NCI-H1092 treated with DMSO at 0.1 percent for 48 hours (cell line): ENCODE data around the gene CCDC88C.
"Not testable (repeated sequence)": the region's sequence is repeated elsewhere in the genome, so short reads cannot be mapped to it uniquely, and the experiment has no call there.

ENCODE experiments used
- DNase-seq: peaks from one replicate; lab custom pipeline; 2025; lab: John Stamatoyannopoulos, UW

Gene CCDC88C

GRCh38 chr14:91271639-91272038, 146.0 kb downstream of the CCDC88C start:
- no peak for DNase-seq

- DNase-seq, result no peak
Observed at GRCh38 chr14:91270619-91271018, 147.0 kb downstream of the CCDC88C start.

DNA sequence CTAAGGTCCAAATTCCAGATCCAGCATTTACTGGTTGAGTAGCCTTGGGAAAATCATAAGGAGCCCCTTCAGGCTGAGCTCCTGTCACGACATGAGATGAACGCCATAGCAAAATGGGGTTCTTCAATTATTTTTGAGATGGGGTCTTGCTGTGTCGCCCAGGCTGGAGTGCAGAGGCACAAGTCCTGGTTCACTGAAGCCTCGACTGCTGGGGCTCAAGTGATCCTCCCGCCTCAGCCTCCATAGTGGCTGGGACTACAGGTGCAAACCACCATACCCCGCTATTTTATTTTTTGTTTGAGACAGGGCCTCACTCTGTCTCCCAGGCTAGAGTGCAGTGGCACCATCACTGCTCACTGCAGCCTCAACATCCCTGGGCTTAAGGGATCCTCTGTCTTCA, 147.4 kb downstream of the CCDC88C start:
- DNase-seq, result no peak

GRCh38 chr14:91269076-91269991, 148.3 kb downstream of the CCDC88C start:
- no peak for DNase-seq

GRCh38 chr14:91267965-91268437, 149.6 kb downstream of the CCDC88C start:
- no peak for DNase-seq

GRCh38 chr14:91266276-91266675, 151.3 kb downstream of the CCDC88C start:
- not testable (repeated sequence) for DNase-seq

GRCh38 chr14:91265404-91265803, 152.2 kb downstream of the CCDC88C start:
- no peak for DNase-seq

DNA sequence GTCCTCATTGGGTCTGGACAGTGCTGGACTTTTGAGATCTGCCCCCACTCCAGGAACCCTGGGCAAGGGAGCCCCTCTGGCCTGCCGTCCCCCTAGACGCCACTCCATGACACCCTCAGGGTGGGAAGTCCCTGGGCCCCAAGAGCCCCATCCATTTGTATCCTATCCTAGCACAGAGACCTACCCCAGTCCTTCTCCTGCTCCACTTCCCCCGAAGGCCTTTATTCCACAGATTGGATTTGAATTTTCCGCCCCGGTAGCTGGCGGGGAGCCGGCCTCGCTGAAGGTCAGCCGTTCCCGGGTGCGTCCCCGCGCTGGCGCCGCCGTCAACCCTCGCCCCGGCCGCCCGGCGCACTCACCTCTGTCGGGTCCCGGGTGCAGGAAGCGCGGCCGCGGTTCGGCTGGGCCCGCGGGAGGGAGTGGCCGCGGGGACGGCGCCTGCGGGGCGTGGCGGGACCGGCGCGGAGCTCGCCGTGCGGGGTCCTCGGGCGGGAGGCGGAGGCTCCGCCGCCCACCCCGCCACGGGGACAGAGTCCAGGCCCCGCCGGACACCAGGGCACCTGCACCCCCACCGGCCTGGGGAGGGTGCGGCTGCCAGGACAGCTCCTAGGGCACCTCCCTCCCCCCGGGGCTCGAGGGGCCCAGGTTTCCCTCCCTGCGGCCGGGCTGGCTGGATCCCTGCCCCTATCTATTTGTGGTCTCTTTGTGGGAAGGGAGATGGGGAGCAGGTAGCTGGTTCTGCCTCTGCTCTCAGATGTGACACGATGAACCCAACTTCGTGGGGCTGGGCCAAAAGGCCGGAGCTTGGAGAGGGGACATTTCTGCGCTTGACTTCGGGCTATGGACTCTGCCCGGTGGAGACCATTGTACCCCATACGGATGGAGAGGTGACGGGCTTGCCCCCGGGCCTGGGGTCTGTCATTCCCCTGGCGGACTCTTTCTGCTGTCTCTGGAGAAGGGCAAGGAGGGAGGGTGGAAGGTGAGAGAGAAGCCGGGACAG, 153.2 kb downstream of the CCDC88C start:
- peak; percentile 20 for DNase-seq

GRCh38 chr14:91263329-91263728, 154.3 kb downstream of the CCDC88C start:
- DNase-seq, result no peak

- DNase-seq, result no peak
Observed at GRCh38 chr14:91261986-91262549, 155.6 kb downstream of the CCDC88C start.

GRCh38 chr14:91261115-91261514, 156.5 kb downstream of the CCDC88C start:
- no peak for DNase-seq

- DNase-seq, result no peak
Observed at GRCh38 chr14:91258876-91259275, 158.7 kb downstream of the CCDC88C start.

DNA sequence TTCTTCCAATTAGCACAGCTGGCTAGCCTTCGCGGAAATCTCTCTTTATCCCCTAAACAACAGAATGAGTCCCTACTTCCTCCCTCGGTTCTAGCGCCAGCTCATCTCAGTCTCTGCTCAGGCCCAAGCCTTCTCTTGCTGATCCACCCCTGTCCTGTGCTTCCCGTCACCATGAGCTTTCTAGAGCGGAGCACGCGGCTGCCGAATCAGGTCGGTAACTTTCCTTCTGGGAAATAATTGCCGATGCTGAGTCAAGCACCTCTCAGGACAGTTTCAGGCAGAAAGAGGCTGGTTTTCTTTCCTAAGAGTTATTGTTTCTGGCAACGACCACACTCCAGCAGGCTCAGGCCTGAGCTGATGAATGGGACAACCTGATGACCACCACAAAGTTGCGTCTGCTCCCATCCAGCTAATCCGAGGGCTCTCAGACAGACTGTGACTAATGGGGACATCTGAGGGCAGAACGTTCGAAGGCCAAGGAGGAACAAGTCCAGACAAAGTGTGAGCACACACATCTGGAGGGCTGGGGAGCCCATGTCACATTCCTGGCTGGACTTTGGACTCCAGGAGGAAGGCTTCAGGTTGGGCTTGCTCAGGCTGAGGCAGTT, 159.5 kb downstream of the CCDC88C start:
- no peak for DNase-seq

DNA sequence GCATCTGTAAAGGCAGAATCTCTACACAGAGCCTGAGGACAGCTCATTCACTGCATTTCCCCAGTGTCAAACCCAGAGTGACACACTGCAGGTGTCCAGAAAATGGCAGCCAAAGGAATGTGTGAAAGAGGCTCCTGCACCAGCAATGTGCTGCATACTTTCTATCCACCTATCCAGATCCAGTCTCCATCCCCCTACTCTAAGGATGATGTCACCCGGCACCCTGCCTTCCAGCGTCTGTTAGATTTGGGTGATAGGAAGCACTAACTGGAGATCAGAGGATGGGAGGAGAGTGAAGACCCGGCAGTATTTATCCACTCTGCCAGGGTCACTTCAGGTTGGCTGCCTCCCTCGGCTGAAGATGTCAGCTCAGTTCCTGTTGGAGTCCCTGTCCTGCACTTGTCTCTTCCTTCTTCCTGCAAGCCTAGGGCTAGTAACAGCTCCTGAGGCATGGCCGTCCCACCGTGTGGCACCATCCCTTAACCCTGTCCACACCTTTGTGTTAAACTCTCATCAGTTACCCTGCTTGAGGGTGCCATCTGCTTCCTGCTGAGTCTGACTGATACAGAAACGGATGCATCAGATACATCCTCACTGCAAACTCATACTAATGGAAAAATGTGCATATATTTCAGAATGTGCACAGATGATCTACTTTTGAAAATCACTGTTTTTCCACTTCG, 160.2 kb downstream of the CCDC88C start:
- no peak for DNase-seq

GRCh38 chr14:91256661-91257060, 161.0 kb downstream of the CCDC88C start:
- no peak for DNase-seq

DNA sequence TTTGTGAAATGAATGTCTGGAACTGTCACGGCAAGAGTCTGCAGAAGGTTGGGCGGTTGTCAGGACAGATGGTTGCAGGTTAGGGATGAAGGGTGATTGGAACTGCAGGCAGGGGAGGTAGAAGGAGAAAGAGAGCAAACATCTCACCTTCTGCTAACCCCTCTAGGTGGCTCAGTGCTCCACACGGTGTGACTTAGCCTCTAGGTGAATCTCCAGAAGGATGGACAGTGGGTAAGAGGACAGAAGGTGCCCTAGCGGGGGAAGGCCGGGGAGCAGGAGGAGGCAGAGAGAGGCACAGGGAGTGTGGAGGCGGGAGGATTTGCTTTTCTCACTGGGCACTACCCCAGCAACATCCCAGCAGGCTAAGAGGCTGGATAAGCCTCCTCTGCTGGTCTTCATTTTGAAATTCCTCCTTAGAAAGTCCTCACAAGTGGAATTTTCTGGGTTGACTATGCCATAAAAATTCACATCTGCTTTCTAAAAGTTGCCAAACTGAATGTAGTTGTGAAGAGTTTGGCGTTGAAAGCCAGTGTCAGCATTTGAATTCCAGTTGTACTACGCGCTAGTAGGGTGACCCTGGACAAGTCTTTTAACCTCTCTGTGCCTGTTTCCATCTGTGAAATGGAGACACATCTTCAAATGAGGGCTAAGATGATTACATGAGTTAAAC, 162.5 kb downstream of the CCDC88C start:
- no peak for DNase-seq

GRCh38 chr14:91254461-91254860, 163.2 kb downstream of the CCDC88C start:
- no peak for DNase-seq

DNA sequence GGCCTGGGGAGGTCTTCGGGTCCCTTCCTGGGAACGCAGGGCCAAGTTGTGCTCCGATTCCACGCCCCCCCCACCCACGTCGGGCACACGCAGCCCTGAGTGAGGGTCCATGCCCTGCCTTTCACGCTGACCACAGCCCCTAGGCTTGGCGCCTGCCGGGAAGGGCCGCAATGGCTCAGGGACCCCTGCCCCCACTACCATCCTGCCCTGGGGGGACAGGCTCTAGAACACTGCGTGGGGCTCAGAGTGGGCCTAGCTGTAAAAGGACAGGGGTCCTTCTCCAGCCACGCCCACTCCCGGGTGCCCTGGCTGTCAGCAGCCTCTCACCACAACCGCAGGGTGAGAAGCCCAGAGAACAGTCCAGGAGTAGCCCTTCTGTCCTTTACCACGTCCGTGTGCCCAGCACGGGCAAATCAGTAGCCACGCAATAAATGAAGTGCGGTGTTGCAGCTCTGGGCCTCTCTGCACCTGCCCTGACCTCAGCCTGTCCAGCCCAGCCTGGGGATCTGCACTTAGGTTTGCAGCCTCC, 163.8 kb downstream of the CCDC88C start:
- DNase-seq, result peak; percentile 22

DNA sequence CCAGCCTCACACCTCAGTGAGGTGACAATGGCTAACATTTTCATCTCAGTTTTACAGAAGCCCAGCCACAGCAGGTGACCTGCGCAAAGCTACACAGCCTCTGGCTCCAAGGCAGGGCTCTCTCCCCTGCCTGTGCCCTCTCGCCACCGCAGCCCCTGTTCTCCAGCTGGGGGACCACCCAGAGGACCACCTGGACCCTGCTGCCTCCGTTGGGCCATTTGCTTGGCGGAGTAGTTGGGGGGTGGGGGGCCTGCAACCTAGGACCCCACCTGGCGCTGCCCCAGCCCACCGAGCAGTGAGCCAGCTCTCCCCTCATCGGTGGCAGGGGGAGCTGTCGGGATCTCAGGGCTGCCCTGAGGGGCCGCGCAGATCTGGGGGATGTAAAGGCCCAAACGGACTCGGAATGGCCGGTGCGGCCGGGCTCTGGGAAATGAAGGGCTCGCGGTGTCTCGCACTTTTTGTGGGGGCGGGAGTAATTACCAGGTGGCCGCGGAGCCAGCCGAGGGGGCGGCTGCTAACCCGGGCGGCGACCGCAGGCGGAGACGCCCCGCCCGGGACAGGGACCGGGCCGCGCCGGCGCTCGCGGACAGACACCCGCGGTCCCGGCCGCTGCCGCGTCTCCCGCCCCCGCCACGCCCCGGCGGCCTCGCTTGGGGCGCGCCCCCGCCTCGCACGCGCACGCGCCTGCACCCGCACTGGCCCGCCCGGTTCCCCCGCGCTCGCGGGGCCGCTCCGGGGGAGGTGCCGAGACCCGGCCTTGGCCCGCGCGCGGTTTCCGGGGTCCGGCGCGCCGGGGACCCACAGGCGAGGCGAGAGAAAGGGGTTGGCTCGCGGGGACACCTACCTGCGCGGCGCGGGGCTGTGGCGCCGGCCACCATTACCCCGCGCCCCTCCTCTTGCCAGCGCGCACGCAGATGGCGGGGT, 164.5 kb downstream of the CCDC88C start:
- DNase-seq, result no peak
